ENCODE data around the gene FCRL3. TPM values are rescaled to one million over a fixed set of nuclear protein-coding genes. Genes with fewer than 3 reads are reported as not detected.

FCRL3 gene
- total RNA-seq, 4 donors from 2014 or later = 0.21 TPM; not detected in 3

GRCh38 chr1:157715736-157716135 lies 15.2 kb upstream of the FCRL3 start:
- Histone ChIP-seq H3K36me3 (no peaks in the 10 kb centered on the region), H3K4me3 (no peak overlapping the region), H3K27me3 (no peaks in the 10 kb centered on the region), H3K27ac (no peak overlapping the region), H3K9me3 (no peaks in the 10 kb centered on the region), H3K4me1 (no peaks in the 10 kb centered on the region)
- DNase-seq = no peak
- TF ChIP-seq POLR2A (IDR thresholded peaks at IDR 0.05) = no peak
- TF ChIP-seq CTCF (IDR thresholded peaks at IDR 0.05) = no peak
- intact Hi-C loops (cut with DNase I; ENCODE audit: low total_unique reads) = no loop called here

- no peak for TF ChIP-seq POLR2A (IDR thresholded peaks at IDR 0.05)
- no peak for TF ChIP-seq CTCF (IDR thresholded peaks at IDR 0.05)
- no peaks in the 10 kb centered on the region for H3K9me3 ChIP-seq
- no peaks in the 10 kb centered on the region for H3K36me3 ChIP-seq
- no peaks in the 10 kb centered on the region for H3K27me3 ChIP-seq
- intact Hi-C loops (cut with DNase I; ENCODE audit: low total_unique reads) = no loop called here
- H3K4me1 ChIP-seq = no peaks in the 10 kb centered on the region
- DNase-seq = no peak
- no peak overlapping the region for H3K27ac ChIP-seq
- no peak overlapping the region for H3K4me3 ChIP-seq
Observed at GRCh38 chr1:157711802-157712201, 11.2 kb upstream of the FCRL3 start.

DNA sequence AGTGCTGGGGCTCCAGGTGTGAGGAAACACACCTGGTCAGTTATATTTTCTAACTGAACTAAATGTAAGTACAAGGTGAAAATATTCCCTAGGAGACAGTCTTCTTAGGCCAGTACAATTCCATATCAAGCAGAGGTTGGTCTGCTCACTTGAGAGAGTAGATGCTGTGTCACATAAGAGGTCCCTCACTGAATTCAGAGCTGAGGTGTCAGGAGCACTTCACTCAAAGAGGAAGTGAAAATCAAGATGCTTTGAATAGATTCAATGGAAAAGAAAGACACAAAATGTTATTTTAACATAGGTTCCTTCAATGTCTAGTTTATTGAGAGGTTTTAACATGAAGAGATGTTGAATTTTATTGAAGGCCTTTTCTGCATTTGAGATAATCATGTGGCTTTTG lies 4.3 kb upstream of the FCRL3 start:
- TF ChIP-seq CTCF (IDR thresholded peaks at IDR 0.05) = no peak
- no peak for TF ChIP-seq POLR2A (IDR thresholded peaks at IDR 0.05)
- intact Hi-C loops (cut with DNase I; ENCODE audit: low total_unique reads) = no loop called here
- H3K36me3 ChIP-seq = no peaks in the 10 kb centered on the region

GRCh38 chr1:157703981-157704380 lies 3.4 kb upstream of the FCRL3 start:
- intact Hi-C loops (cut with DNase I; ENCODE audit: low total_unique reads) = no loop called here
- no peak for DNase-seq
- TF ChIP-seq POLR2A (IDR thresholded peaks at IDR 0.05) (no peak), CTCF (IDR thresholded peaks at IDR 0.05) (no peak)
- Histone ChIP-seq H3K4me3 (no peak overlapping the region), H3K27ac (no peak overlapping the region), H3K36me3 (no peaks in the 10 kb centered on the region), H3K27me3 (no peaks in the 10 kb centered on the region), H3K9me3 (no peaks in the 10 kb centered on the region), H3K4me1 (no peaks in the 10 kb centered on the region)

More for the DNA sequence above, 4.3 kb upstream of the FCRL3 start:
- Histone ChIP-seq H3K9me3 (no peaks in the 10 kb centered on the region), H3K4me1 (no peaks in the 10 kb centered on the region), H3K27ac (no peak overlapping the region), H3K4me3 (no peak overlapping the region), H3K27me3 (no peaks in the 10 kb centered on the region)
- no peak for DNase-seq

GRCh38 chr1:157702308-157702825 lies 1.8 kb upstream of the FCRL3 start:
- Histone ChIP-seq H3K4me3 (no peak overlapping the region), H3K27me3 (no peaks in the 10 kb centered on the region), H3K4me1 (no peaks in the 10 kb centered on the region), H3K27ac (no peak overlapping the region), H3K9me3 (no peaks in the 10 kb centered on the region), H3K36me3 (no peaks in the 10 kb centered on the region)
- DNase-seq = no peak
- intact Hi-C loops (cut with DNase I; ENCODE audit: low total_unique reads) = no loop called here
- TF ChIP-seq CTCF (IDR thresholded peaks at IDR 0.05) (no peak), POLR2A (IDR thresholded peaks at IDR 0.05) (no peak)

All from uterus (tissue), 4 donors.